ENCODE results near the gene GFRA1.

GFRA1 gene

DNA sequence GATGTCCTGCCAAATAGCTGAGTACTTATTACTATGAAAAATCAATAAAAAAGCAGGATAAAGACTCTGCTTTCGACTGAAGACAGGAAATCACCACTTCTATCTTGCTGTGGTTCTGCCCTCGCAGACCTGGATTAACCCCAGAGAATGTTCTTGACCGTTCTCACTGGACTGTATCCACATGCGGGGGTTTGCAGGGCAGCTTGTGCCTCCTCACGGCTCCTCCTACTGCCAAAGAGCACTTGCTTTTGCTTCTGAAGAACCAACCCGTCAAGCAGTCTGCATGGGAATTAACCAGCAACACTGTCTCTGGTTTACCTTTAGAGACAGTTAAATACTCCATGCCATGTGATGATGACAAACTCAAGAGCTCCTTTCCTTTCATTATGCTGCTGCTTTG, 184.0 kb downstream of the GFRA1 start:
- TF ChIP-seq, protein P1, sequence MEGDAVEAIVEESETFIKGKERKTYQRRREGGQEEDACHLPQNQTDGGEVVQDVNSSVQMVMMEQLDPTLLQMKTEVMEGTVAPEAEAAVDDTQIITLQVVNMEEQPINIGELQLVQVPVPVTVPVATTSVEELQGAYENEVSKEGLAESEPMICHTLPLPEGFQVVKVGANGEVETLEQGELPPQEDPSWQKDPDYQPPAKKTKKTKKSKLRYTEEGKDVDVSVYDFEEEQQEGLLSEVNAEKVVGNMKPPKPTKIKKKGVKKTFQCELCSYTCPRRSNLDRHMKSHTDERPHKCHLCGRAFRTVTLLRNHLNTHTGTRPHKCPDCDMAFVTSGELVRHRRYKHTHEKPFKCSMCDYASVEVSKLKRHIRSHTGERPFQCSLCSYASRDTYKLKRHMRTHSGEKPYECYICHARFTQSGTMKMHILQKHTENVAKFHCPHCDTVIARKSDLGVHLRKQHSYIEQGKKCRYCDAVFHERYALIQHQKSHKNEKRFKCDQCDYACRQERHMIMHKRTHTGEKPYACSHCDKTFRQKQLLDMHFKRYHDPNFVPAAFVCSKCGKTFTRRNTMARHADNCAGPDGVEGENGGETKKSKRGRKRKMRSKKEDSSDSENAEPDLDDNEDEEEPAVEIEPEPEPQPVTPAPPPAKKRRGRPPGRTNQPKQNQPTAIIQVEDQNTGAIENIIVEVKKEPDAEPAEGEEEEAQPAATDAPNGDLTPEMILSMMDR (conservative IDR thresholded peaks at IDR 0.05; ENCODE audit: control insufficient read depth, insufficient read depth, low read depth, low read length) = no peak
- no peak overlapping the region for H3K4me3 ChIP-seq (ENCODE audit: control insufficient read depth, low read depth, low read length)
- DNase-seq (ENCODE audit: low read depth) = no peak

DNA sequence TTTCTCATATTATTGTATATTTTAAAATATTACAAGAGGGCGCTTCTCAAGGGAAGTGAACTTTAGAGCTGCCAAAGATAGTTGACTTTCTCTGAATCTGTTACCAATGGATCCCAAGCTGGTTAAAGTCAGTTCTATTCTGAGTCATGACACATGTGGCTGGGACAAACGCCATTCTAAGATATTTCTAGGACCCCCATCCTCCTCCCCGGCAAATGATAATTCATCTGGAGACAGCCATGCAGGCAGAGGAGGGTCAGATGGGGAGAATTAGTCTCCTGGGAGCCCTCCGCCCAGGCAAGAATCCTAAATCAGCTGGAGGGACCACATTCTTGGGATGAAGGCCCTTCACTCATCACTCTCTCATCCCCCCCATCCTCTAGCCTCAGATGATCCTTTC, 187.7 kb downstream of the GFRA1 start:
- H3K4me3 ChIP-seq (ENCODE audit: control insufficient read depth, low read depth, low read length) = no peak overlapping the region
- DNase-seq (ENCODE audit: low read depth) = no peak
- TF ChIP-seq, protein P1 (conservative IDR thresholded peaks at IDR 0.05; ENCODE audit: control insufficient read depth, insufficient read depth, low read depth, low read length) = no peak

DNA sequence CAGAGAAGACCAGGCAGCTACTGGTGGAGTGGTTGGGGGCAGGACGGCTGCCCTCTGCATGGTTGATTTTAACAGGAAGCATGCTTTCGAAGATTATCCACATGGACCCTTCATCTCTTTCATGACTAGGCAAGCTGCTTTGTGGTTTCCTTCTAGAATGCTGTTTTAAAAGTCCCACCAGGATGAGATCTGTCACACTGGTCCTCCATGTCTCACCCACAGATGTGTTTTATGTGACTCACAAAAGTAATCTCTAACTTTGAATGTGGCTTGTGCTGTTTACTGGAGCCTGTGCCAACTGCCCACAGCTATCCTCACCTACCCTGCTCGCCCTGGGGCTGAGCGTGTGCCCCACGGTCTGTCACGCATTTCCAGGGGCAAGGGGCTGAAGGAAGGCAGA, 188.8 kb downstream of the GFRA1 start:
- TF ChIP-seq, protein P1 (conservative IDR thresholded peaks at IDR 0.05; ENCODE audit: control insufficient read depth, insufficient read depth, low read depth, low read length) = no peak
- DNase-seq (ENCODE audit: low read depth) = no peak
- H3K4me3 ChIP-seq (ENCODE audit: control insufficient read depth, low read depth, low read length) = no peak overlapping the region

DNA sequence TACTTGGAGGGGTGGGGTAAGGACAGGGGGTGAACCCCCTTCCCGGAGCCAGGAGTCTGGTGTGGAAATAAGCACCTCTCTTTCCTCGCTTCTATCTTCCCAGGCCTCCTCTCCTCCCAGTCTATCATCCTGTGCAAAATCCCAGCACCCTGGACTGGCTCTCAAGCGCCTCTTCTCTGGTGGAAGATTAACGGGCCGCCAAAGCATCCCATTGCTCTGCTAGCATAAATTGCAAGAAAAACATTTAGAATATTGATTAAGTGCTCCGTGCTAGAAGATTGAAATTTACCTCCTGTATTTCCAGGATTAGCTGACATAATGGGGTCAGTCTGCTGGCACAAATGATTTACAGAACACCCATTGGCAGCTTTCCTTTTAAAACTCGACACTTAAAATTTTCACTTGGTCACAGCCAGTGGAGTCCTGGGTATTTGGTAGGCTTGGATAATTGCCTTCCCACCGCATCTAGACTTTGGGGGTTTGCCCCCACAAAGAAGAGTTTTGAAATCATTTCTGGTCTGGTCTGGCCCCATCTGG, 189.7 kb downstream of the GFRA1 start:
- no peak overlapping the region for H3K4me3 ChIP-seq (ENCODE audit: control insufficient read depth, low read depth, low read length)
- TF ChIP-seq, protein P1 (conservative IDR thresholded peaks at IDR 0.05; ENCODE audit: control insufficient read depth, insufficient read depth, low read depth, low read length) = no peak
- DNase-seq (ENCODE audit: low read depth) = no peak

DNA sequence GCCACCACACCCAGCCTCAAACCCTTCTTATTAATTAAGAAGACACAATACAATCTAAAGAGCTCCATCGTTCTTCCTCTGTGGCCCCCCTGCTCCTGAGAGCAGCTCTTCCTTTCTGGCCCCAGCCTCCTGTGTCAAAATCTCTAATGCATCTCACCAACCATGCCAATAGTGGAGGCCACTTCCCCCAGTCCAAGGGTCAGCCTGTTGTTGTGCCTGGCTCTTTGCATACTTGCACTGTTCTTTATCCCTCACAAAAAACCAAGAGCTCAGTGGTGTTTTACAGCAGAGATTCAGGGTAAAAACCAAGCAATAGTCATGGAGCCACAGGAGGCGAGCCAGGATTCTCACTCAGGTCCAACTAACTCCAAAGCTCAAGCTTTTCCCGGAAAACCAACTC, 190.2 kb downstream of the GFRA1 start:
- DNase-seq (ENCODE audit: low read depth) = no peak
- TF ChIP-seq, protein P1 (conservative IDR thresholded peaks at IDR 0.05; ENCODE audit: control insufficient read depth, insufficient read depth, low read depth, low read length) = no peak
- no peak overlapping the region for H3K4me3 ChIP-seq (ENCODE audit: control insufficient read depth, low read depth, low read length)

DNA sequence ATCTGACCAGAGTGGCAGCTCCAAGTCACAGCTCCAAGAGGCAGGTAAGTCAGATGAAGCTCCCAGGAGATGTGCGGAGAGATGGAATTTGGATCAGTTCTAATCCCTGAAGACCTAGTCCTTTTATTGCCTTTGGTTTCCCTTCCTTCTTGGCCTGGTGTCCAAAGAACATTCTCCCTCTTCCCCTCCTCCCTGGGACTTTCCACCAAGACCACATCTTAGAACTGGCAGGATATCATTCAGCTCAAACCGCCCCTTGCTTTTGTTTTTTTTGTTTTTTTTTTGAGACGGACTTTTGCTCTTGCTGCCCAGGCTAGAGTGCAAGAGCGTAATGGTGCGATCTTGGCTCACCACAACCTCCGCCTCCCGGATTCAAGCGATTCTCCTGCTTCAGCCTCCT, 190.8 kb downstream of the GFRA1 start:
- no peak for DNase-seq (ENCODE audit: low read depth)
- no peak overlapping the region for H3K4me3 ChIP-seq (ENCODE audit: control insufficient read depth, low read depth, low read length)
- TF ChIP-seq, protein P1 (conservative IDR thresholded peaks at IDR 0.05; ENCODE audit: control insufficient read depth, insufficient read depth, low read depth, low read length) = no peak

DNA sequence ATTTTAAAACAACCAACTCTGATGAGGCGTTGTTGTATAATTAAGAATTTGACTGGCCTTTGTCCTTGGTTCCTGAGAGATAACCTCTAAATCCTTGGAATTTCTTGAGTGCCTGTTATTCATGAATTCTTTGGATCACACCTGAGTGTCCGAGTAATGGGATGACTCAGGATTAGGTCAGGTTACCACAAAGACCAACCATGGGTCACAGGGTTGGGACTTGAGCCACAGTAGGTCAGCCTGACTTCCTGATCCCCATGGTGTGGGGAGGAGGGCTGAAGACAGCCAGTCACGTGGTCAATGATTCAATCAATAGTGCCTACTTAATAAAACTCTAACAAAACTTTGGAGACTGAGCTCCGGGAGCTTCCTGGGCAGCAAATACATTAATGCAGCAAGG, 192.5 kb downstream of the GFRA1 start:
- peak; percentile 48 for DNase-seq (ENCODE audit: low read depth)

More for the DNA sequence above, 192.5 kb downstream of the GFRA1 start:
- no peak overlapping the region for H3K4me3 ChIP-seq (ENCODE audit: control insufficient read depth, low read depth, low read length)
- TF ChIP-seq, protein P1 (conservative IDR thresholded peaks at IDR 0.05; ENCODE audit: control insufficient read depth, insufficient read depth, low read depth, low read length) = no peak
